ENCODE results near the gene TRHDE. TPM values are rescaled to one million over a fixed set of nuclear protein-coding genes. Genes with fewer than 3 reads are reported as not detected.

The TRHDE gene
- total RNA-seq, 1 experiment from 2014 or later = 18.2 TPM

GRCh38 chr12:72432037-72432604, 160.0 kb downstream of the TRHDE start:
- no peak for DNase-seq (ENCODE audit: low read depth)

GRCh38 chr12:72433298-72433697, 161.1 kb downstream of the TRHDE start:
- DNase-seq (ENCODE audit: low read depth) = no peak

DNA sequence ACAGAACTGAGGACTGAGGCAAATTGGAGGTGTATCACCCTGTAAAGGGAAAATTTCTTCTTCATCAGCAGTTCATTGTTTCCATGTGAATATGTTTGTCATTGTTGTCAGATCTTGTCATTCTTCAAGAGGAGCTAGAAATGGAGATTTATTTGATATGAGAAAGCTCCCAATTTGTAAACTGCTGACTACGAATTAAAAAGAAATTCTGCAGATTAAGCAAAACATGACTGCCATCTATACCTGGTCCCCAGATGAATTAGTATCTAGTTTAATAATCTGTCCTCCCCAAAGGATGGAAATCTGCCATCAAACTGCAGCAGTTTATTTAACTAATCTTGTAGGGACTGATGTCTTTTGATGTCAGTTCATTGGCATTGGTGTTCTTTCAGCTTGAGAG, 162.8 kb downstream of the TRHDE start:
- no peak for DNase-seq (ENCODE audit: low read depth)

- no peak for DNase-seq (ENCODE audit: low read depth)
Observed at GRCh38 chr12:72442217-72442616, 170.0 kb downstream of the TRHDE start.

- no peak for DNase-seq (ENCODE audit: low read depth)
Observed at GRCh38 chr12:72444125-72444524, 172.0 kb downstream of the TRHDE start.

DNA sequence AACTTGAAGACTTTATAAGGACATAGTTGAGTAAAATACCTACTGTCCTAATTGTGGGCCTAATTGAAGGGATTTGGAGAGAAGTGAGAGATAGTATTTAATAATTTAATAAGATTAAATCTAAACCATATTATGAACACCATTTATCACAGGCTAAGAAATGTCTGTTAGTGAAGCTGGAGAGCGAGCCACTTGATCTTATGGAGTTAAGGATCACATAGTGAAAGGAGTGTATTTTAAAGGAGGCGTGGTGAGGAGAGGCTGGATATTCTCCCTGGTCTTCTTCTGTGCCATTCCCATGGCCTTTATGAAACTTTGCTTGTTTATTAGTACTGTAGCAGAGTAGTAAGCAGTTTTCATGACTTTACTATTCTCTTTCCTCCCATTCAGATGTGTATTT, 172.4 kb downstream of the TRHDE start:
- no peak for DNase-seq (ENCODE audit: low read depth)

GRCh38 chr12:72448089-72448488, 175.9 kb downstream of the TRHDE start:
- DNase-seq (ENCODE audit: low read depth) = no peak

GRCh38 chr12:72448805-72449204, 176.6 kb downstream of the TRHDE start:
- no peak for DNase-seq (ENCODE audit: low read depth)

DNA sequence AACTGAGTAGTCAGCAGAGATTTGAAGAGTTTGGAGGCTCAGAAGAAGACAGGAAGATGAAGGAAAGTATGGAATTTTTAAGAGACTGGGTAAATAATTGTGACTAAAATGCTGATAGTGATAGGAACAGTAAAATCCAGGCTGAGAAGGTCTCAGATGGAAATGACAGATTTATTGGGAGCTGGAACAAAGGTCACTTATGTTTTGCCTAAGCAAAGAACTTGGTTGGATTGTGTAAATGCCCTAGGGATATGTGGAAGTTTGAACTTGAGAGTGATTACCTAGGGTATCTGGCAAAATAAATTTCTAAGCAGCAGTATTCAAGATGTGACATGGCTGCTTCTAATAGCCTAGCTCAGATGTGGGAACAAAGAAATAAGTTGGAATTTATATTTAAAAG, 180.9 kb downstream of the TRHDE start:
- DNase-seq (ENCODE audit: low read depth) = no peak

- DNase-seq (ENCODE audit: low read depth) = no peak
Observed at GRCh38 chr12:72453550-72453949, 181.4 kb downstream of the TRHDE start.

DNA sequence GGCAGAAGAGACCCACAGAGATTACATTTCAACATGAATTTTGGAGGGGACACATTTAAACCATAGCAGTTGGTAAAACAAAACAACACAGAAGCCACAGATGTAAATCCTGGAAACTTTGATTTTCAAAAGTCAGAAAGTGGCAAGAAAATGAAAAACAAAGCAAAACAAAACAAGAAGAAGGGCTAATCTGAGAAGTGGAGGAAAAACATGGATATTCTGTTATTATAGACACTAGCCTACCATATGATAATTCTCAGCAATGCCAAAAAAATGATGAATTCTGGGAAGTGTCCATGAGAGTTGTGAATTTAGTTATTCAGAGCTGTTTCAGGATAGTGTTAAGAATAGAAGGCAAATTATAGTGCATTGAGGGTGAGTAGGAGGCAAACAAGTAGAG, 192.3 kb downstream of the TRHDE start:
- no peak for DNase-seq (ENCODE audit: low read depth)

DNA sequence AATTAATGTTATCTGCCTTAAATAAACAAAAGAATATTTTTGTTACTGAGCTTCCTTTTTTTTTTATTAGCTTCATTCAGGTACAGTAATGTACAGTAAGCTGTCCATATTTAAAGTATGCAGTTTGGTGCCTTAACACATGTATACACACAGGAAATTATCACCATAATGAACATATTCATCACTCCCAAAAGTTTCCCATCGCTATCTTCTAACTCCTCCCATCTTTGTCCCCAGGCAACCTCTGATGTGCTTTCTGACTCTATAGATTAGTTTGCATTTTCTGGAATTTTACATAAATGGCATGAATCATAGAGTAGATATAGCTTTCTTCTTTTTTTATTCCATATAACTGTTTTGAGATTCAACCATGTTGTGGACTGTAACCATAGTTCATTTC, 193.0 kb downstream of the TRHDE start:
- DNase-seq (ENCODE audit: low read depth) = no peak

DNA sequence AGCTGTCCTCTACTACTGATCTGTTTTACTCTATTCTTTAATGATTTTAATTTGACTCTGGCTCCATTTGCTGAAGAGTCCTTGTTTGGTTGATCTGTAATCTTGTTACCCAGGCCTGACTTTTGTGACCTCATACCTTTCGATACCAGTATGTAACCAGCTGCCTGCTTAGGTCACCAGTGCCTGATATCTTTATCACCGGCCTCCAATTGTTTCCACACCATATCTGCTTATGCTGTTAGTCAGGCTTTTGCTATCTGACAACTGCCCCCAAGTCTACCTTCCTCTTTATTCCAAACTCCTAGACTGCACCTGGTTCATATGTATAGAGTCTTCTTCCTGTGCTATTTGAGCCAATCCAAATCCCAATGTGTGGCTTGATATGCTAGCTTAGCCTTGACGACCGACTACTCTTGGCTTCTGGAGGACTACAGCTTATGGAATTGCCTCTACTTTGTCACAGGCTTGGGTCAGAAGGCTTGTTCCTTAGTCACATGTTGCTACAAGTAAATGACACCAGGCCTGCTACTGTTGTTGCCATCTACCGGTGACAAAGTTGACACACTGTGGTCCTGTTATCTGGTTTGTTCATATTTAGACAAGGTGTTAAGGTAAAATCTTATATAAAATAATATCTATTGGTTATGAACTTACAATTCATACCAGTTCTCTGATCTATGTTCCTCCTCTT, 193.9 kb downstream of the TRHDE start:
- DNase-seq (ENCODE audit: low read depth) = no peak

DNA sequence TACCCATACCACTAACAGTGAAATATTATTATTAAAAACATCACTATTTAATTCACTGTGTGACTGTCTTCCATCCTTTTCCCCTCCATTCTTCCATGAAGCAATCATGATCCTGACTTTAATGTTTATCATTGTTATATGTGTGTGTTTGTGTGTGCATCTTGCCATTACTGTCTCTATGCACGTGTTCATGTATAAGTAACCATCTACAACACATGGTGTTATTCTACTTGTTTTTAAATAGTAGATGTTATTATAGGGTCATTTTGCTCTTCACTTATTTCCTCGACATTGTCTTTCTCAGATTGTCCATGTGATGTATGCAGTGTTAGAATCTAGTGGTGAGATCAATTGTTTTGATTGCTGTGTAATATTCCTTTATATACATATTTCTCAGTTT, 195.8 kb downstream of the TRHDE start:
- DNase-seq (ENCODE audit: low read depth) = no peak

DNA sequence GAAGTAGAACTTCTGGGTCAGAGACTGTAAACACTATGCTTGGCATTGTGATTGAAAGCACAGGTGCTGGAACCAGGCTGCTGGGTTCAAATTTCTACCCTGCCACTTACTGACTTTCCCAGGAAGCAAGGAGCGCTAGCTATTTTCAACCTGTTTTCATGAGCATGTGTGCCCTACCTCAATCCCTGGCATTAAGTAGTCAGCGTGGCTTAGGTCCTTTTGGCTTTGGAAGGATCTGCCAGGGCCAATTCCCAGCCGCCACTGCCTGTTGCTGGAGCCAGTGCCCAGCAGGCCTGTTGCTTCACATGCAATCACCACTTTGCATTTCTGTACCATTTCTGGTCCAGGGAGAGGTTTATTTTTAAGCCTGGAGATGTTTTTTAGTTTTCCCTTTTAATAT, 196.3 kb downstream of the TRHDE start:
- DNase-seq (ENCODE audit: low read depth) = no peak

DNA sequence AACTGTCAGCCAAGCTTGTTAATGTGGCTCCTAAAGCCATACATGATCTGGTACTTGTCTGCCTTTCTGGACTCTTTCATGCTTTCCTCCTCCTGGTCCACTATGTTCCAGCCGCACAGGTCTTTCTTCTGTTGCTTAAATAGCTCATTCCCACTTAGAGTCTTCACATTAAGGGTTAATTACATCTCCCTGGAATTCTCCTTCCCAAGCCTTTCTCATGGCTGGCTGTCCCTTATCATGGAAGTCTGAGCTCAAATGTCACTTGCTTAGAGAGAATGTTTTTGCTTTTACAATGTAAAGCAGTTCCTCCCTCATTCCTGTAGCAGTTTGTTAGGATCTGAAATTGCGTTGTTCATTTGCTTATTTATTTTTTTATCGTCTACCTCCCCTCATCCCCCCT, 199.6 kb downstream of the TRHDE start:
- no peak for DNase-seq (ENCODE audit: low read depth)

DNA sequence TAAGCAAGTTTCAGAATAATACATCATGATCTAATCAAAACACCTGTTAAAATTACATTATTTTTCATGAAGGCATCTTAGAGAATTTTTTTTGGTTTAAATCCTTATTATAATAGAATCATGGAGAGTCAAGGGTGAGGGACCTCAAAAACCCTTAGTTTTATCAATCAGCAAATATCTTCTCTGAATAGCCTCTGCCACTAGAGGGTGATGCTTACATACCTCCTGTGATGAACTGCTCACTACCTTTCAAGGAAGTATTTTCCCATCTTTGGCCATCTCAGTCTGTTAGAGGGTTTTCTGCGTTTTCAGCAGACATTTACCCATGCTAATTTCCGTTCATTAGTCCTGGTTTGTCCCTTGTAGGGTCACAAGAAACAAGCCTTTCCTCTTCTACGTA, 200.2 kb downstream of the TRHDE start:
- DNase-seq (ENCODE audit: low read depth) = no peak

DNA sequence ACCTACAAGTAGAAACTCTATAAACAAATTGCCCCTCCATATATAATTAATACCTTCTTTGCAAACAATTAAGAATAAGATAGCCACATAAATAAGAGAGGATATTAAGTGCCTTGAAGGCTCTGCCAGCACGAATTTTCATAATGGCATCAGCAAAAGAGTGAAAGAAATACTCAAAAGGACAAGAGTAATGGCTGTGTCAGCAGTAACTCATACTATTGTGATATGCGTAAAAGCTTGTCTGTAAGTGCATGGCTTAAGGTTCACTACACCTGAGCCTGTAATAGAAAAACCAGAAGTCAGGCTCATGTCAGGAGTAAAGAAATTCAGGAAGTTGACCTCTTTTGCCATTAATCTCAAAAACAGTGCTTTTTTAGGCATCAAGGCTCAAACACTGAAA, 204.1 kb downstream of the TRHDE start:
- DNase-seq (ENCODE audit: low read depth) = no peak

DNA sequence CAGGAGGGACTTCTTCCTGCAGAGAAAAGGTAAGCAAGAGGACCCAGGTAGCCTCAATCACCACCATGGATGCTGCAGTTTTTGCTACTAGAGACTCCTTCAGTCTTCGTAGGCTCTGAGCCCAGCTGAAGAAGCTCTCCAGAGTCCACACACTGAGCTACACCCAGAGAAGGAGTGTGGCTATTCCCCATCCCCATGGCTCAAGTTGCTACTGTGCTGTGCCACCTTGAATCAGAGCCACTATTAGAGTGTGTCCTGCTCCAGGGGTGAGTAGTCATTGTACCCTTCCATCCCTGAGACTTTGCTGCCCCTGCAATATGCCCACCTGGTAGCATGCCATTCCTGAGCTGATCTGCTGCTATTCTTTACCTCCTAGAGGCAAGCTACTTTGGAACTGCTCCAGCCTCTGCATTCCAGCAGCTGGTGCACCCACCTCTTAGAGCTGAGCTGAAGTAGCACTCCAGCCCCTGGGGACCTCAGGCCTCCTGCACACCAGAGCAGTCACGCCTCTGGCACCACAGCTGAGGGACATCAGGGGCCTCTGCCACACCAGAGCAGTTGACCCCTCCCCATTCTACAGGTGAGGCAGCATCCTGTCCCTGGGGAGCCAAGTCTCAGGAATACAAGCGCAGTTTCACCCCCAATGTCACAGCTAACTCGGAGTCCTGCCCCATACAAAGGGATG, 213.0 kb downstream of the TRHDE start:
- DNase-seq (ENCODE audit: low read depth) = no peak

- DNase-seq (ENCODE audit: low read depth) = no peak
Observed at GRCh38 chr12:72491426-72491825, 219.3 kb downstream of the TRHDE start.

GRCh38 chr12:72493407-72493806, 221.2 kb downstream of the TRHDE start:
- peak; percentile 11 for DNase-seq (ENCODE audit: low read depth)

- DNase-seq (ENCODE audit: low read depth) = no peak
Observed at GRCh38 chr12:72498354-72498753, 226.2 kb downstream of the TRHDE start.

DNA sequence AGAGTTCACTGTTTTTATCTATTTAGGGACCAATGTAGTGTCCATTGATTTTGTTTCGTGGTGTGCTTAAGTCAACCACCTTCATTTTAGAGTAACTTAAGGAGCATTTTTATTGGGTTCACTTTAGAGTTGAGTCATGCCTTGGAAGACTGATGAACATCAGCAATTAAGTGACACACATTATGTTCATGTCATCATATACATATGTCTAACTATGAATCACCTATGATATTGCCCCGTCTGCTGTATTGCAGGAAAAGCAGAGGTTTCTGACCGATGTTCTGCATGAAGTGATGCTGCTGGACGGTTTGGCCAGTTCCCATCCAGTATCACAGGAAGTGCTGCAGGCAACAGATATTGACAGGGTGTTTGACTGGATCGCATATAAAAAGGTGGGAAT, 227.1 kb downstream of the TRHDE start:
- DNase-seq (ENCODE audit: low read depth) = peak; percentile 7

Data from HT1080 (cell line).